Immature natural killer cell (primary cell): ENCODE measurements around the gene LRP3. TPM values are rescaled to one million over a fixed set of nuclear protein-coding genes. Genes with fewer than 3 reads are reported as not detected.
"Not testable (repeated sequence)": the region's sequence is repeated elsewhere in the genome, so short reads cannot be mapped to it uniquely, and the experiment has no call there.

Source experiments
- DNase-seq, 3 donors: peaks; one replicate each; pipeline ENCODE4 v3.0.0; 2022; ENCODE audit warnings: mixed read lengths in 1 of 3
- H3K27ac Mint-ChIP-seq, 6 donors: one replicate each; pipeline ENCODE4 v1.8.0; 2020; ENCODE audit warnings: mixed read lengths in 6 of 6, mild to moderate bottlenecking in 5 of 6, inconsistent platforms in 4 of 6, moderate library complexity in 3 of 6
- H3K27me3 Mint-ChIP-seq, 3 donors: one replicate each; pipeline ENCODE4 v1.8.0; 2020 to 2021; ENCODE audit warnings: low read depth in 3 of 3, mild to moderate bottlenecking in 3 of 3, mixed read lengths in 3 of 3, moderate library complexity in 3 of 3, inconsistent platforms in 1 of 3
- H3K36me3 Mint-ChIP-seq, 3 donors: one replicate each; pipeline ENCODE4 v1.8.0; 2020; ENCODE audit warnings: mixed read lengths in 3 of 3, inconsistent platforms in 2 of 3, mild to moderate bottlenecking in 2 of 3
- H3K4me1 Mint-ChIP-seq, 2 donors: one replicate each; pipeline ENCODE4 v1.8.0; 2020; ENCODE audit warnings: inconsistent platforms in 2 of 2, mild to moderate bottlenecking in 2 of 2, mixed read lengths in 2 of 2, moderate library complexity in 1 of 2
- H3K4me3 Mint-ChIP-seq, 5 donors: one replicate each; pipeline ENCODE4 v1.8.0; 2020; ENCODE audit warnings: mild to moderate bottlenecking in 5 of 5, mixed read lengths in 5 of 5, inconsistent platforms in 3 of 5, moderate library complexity in 3 of 5
- H3K9me3 Mint-ChIP-seq, 6 donors: one replicate each; pipeline ENCODE4 v1.8.0; 2020; ENCODE audit warnings: mild to moderate bottlenecking in 6 of 6, mixed read lengths in 6 of 6, inconsistent platforms in 4 of 6, moderate library complexity in 3 of 6
- polyA plus RNA-seq, 3 donors: library from polyadenylated mRNA; unstranded; fragments of 300-500 nt; fragmentation: Illumina TruSeq; gene quantifications; one replicate each; pipeline ENCODE4 v1.2.3, GENCODE V29; 2021

The LRP3 gene, protein sequence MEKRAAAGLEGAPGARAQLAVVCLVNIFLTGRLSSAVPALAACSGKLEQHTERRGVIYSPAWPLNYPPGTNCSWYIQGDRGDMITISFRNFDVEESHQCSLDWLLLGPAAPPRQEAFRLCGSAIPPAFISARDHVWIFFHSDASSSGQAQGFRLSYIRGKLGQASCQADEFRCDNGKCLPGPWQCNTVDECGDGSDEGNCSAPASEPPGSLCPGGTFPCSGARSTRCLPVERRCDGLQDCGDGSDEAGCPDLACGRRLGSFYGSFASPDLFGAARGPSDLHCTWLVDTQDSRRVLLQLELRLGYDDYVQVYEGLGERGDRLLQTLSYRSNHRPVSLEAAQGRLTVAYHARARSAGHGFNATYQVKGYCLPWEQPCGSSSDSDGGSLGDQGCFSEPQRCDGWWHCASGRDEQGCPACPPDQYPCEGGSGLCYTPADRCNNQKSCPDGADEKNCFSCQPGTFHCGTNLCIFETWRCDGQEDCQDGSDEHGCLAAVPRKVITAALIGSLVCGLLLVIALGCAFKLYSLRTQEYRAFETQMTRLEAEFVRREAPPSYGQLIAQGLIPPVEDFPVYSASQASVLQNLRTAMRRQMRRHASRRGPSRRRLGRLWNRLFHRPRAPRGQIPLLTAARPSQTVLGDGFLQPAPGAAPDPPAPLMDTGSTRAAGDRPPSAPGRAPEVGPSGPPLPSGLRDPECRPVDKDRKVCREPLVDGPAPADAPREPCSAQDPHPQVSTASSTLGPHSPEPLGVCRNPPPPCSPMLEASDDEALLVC
- polyA plus RNA-seq: not detected

DNA sequence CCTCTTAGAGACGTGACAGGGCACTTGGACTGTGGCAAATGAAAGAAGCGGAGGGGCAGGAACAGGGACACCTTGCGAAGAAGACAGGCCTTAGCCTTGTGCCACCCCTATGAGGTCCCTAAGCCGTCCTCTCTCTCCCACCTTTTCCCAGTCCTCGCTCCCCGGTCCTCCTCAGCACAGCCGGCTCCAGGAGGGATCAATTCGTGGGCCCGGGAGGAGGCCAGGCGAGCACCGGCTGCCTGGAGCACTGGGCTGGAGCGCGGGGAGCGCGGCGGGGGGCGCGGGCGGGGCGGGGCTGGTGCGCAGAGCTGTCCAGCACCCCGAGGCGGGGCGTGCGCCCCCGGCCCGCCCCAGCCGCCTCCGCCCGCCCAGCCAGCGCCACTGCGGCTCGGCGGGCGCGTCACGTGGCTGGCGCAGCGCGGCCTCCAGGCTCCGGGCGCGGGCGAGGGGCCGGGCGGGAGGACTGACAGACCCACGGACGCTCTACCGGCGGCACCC, at the start of gene LRP3:
Gene LRP3 (plus strand): TSS at position 466 of the 498 bp plus-strand sequence. CDS start 456 bp downstream, outside the sequence.
- H3K27me3 Mint-ChIP-seq: peaks cover 4 to 26% (median 15%) of the 10 kb centered on the region in 3 donors
- H3K4me3 Mint-ChIP-seq: peak within 1 kb of the TSS in 4 of 5 donors; percentile 9 to 50 (median 38)
- H3K27ac Mint-ChIP-seq: no peak within 1 kb of the TSS
- DNase-seq: no peak
- peaks cover 0 to 4% of the 10 kb centered on the region in 2 donors for H3K4me1 Mint-ChIP-seq
- H3K9me3 Mint-ChIP-seq: no peaks in the 10 kb centered on the region
- no peaks in the 10 kb centered on the region for H3K36me3 Mint-ChIP-seq

DNA sequence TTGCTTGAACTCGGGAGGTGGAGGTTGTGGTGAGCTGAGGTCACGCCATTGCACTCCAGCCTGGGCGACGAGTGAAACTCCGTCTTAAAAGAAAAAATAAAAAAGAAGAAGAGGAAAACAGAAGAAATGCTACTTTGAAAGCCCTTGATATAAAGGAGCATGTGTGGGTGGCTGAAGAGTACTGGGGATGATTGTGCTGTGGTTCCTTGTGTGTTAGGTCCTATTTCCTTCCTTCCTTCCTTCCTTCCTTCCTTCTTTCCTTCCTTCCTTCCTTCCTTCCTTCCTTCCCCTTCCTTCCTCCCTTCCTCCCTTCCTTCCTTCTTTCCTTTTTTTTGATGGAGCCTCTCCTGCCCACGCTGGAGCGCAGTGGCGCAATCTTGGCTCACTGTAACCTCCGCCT, 47.9 kb upstream of the LRP3 start:
- no peaks in the 10 kb centered on the region for H3K9me3 Mint-ChIP-seq
- peaks cover 5 to 11% of the 10 kb centered on the region in 2 donors for H3K4me1 Mint-ChIP-seq

DNA sequence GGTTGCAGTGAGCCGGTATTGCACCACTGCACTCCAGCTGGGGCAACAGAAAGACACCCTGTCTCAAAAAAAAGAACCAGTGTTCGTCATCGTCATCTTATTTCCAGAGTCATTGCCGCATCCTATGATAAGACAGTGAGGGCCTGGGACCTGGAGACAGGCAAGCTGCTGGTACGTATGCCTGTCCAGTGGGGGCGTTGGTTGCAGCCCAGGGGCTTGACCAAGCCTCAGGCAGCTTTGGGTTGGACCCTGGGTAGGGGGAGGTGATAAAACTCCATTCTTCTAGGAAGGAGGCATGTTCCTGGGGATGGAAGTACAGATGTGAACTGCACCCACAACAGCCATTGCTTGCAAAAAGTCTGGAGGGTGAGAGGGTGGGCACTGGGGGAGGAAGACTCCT, 46.6 kb upstream of the LRP3 start:
- Mint-ChIP-seq H3K4me3 (no peak overlapping the region), H3K27me3 (peaks cover 0 to 5% (median 5%) of the 10 kb centered on the region in 3 donors), H3K27ac (no peak overlapping the region), H3K36me3 (no peaks in the 10 kb centered on the region), H3K4me1 (peaks cover 5 to 11% of the 10 kb centered on the region in 2 donors), H3K9me3 (no peaks in the 10 kb centered on the region)
- no peak for DNase-seq

More for the DNA sequence above, 47.9 kb upstream of the LRP3 start:
- Mint-ChIP-seq H3K27ac (no peak overlapping the region), H3K4me3 (no peak overlapping the region), H3K36me3 (no peaks in the 10 kb centered on the region), H3K27me3 (peaks cover 5 to 6% (median 5%) of the 10 kb centered on the region in 3 donors)
- no peak for DNase-seq

DNA sequence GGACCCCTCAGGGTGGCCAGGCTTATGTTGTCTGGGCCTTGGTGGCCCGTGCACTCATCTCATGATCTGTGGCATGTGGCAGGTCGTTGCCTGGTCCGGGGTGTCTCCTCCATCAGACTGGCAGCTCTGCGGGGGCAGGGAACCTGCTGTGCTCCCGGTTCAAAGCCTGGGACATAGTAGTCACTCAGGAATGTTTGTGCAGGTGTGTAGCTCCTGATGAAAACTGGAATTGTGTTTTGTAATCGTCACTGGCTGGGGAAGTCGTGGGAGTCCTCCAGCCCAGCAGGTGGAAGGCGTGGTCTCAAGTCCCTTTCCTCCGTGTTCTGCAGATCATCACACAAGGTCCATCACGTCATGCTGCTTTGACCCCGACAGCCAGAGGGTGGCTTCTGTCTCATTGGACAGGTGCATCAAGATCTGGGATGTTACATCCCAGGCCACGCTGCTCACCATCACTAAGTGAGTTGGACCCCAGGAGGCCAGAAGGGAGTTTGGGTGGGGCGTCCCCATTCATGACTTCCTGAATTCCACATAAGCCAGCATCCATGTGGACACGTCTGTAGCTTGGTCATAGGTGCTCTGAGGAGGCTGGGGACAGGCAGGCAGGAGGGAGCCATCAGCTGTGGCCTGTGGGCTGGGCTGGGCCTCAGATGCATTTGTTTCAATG, 43.1 kb upstream of the LRP3 start:
- peak overlapping the region in 1 of 6 donors; percentile 37 for H3K27ac Mint-ChIP-seq
- no peak overlapping the region for H3K4me3 Mint-ChIP-seq
- H3K9me3 Mint-ChIP-seq: no peaks in the 10 kb centered on the region
- H3K36me3 Mint-ChIP-seq: peaks cover 0 to 4% (median 0%) of the 10 kb centered on the region in 3 donors
- no peak for DNase-seq
- H3K27me3 Mint-ChIP-seq: peaks cover 0 to 2% (median 2%) of the 10 kb centered on the region in 3 donors
- H3K4me1 Mint-ChIP-seq: no peaks in the 10 kb centered on the region

DNA sequence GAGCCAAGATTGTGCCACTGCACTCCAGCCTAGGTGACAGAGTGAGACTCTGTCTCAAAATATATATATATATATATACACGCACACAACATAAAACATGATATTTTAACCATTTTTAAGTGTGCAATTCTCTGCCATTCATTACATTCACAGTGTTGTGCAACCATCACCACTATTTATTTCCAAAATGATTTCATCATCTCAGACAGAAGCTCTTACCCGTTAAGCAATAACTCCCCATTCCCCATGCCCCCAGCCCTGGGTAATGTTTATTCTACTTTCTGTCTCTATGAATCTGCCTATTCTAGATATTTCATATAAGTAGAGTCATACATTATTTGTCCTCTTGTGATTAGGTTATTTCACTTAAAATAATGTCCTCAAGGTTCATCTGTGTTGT, 42.0 kb upstream of the LRP3 start:
- no peak for DNase-seq
- Mint-ChIP-seq H3K36me3 (peaks cover 0 to 4% (median 0%) of the 10 kb centered on the region in 3 donors), H3K9me3 (no peaks in the 10 kb centered on the region), H3K27ac (no peak overlapping the region), H3K4me1 (no peaks in the 10 kb centered on the region), H3K27me3 (peaks cover 0 to 2% (median 2%) of the 10 kb centered on the region in 3 donors), H3K4me3 (no peak overlapping the region)

DNA sequence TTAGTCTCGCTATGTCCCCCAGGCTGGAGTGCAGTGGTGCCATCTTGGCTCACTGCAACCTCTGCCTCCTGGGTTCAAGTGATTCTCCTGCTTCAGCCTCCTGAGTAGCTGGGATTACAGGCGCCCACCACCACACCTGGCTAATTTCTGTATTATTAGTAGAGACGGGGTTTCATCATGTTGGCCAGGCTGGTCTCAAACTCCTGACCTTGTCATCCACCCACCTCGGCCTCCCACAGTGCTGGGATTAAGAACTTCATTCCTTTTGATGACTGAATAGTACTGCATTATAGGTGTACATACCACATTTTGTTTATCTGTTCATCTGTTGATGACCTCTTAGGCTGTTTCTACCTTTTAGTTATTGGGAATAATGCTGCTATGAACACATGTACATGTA, 41.5 kb upstream of the LRP3 start:
- not testable (repeated sequence) for H3K27me3 Mint-ChIP-seq, H3K4me1 Mint-ChIP-seq, H3K36me3 Mint-ChIP-seq, DNase-seq, H3K27ac Mint-ChIP-seq, H3K4me3 Mint-ChIP-seq, H3K9me3 Mint-ChIP-seq

DNA sequence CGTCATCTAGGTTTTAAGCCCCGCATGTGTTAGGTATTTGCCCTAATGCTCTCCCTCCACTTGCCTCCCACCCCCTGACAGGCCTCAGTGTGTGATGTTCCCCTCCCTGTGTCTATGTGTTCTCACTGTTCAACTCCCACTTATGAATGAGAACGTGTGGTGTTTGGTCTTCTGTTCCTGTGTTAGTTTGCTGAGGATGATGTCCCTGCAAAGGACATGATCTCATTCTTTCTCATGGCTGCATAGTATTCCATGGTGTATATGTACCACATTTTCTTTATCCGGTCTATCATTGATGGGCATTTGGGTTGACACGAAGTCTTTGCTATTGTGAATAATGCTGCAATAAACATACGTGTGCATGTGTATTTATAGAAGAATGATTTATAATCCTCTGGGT, 39.8 kb upstream of the LRP3 start:
- H3K27me3 Mint-ChIP-seq, H3K36me3 Mint-ChIP-seq, H3K4me3 Mint-ChIP-seq, DNase-seq, H3K27ac Mint-ChIP-seq, H3K9me3 Mint-ChIP-seq: not testable (repeated sequence)
- H3K4me1 Mint-ChIP-seq: peaks cover 13 to 17% of the 10 kb centered on the region in 2 donors

DNA sequence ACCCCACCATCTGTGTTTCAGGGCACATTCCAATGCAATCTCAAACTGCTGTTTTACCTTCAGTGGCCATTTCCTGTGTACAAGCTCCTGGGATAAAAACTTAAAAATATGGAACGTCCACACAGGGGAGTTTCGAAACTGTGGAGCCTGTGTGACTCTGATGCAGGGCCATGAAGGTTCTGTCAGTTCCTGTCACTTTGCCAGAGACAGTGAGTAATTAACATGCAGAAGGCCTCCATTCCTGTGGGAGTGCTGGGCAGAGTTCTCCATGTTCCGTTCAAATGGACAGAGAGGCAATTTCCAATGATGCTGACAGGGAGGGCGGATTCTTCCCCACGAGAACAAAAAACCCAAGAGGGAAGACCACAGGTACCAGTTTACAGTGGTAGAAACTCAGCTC, 37.8 kb upstream of the LRP3 start:
- Mint-ChIP-seq H3K27ac (no peak overlapping the region), H3K27me3 (peaks cover 0 to 6% (median 2%) of the 10 kb centered on the region in 3 donors), H3K36me3 (peaks cover 0 to 4% (median 0%) of the 10 kb centered on the region in 3 donors), H3K4me3 (no peak overlapping the region), H3K9me3 (no peaks in the 10 kb centered on the region), H3K4me1 (peaks cover 32 to 37% of the 10 kb centered on the region in 2 donors)
- DNase-seq: no peak

DNA sequence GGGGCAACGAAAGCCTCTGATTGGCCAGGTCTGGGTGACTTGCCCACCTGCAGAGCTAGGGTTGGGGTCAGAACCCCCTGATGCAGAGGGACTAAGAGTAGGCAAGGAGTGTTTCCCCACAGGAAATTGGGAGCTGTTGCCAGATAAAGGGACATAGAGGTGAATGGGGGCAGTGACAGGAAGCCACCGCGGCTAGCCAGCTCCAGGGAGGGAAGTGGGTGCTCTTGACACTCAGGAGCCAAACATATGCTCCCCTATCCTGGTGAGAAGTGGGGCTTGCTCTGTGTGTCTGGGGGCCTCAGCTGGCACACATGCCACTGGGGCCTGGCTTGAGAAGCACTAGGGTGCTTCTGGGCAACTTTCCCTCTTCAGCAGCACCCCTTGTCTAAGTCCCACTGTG, 36.2 kb upstream of the LRP3 start:
- Mint-ChIP-seq H3K27me3 (peaks cover 0 to 6% (median 2%) of the 10 kb centered on the region in 3 donors), H3K4me1 (peaks cover 37 to 46% of the 10 kb centered on the region in 2 donors), H3K4me3 (peak overlapping the region; percentile 4 to 46 (median 41)), H3K9me3 (no peaks in the 10 kb centered on the region), H3K36me3 (peaks cover 0 to 4% (median 0%) of the 10 kb centered on the region in 3 donors), H3K27ac (peak overlapping the region in 5 of 6 donors; percentile 13 to 84 (median 76))
- no peak for DNase-seq

DNA sequence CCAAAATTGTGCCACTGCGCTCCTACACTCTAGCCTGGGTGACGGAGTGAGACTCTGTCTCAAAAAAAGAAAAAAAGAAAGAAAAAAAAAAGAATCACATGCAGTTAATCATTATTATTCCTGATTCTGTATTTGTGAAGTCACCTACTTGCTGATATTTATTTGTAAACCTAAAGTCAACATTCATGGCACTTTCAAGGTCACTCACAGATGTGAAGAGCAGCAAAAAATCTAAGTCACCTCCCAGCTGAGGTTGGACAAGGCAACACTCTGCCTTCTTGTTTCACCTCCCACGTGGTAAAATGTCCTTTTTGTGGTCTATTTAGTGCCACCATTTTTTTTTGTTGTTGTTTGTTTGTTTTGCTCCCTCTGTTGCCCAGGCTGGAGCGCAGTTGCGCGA, 35.8 kb upstream of the LRP3 start:
- no peak for DNase-seq
- H3K36me3 Mint-ChIP-seq: peaks cover 0 to 4% (median 0%) of the 10 kb centered on the region in 3 donors
- peaks cover 37 to 46% of the 10 kb centered on the region in 2 donors for H3K4me1 Mint-ChIP-seq
- H3K9me3 Mint-ChIP-seq: no peaks in the 10 kb centered on the region
- H3K27ac Mint-ChIP-seq: peak overlapping the region in 5 of 6 donors; percentile 13 to 84 (median 74)
- H3K4me3 Mint-ChIP-seq: peak overlapping the region in 4 of 5 donors; percentile 20 to 46 (median 42)
- H3K27me3 Mint-ChIP-seq: peaks cover 0 to 6% (median 2%) of the 10 kb centered on the region in 3 donors

DNA sequence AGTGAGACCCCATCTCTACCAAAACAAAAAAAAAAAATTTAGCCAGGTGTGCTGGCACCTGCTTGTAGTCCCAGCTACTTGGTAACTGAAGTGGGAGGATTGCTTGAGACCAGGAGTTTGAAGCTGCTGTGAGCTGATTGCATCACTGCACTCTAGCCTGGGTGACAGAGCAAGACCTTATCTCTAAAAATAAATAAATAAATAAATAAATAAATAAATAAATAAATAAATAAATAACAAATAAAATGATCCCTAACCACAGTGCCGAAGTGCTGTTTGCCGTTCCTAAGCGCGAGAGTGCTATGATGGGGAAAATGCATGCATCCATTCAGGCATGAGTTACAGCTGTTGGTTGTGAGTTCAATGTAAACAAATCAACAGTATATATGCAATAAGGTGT, 35.0 kb upstream of the LRP3 start:
- peak overlapping the region; percentile 24 to 81 (median 66) for H3K27ac Mint-ChIP-seq
- H3K27me3 Mint-ChIP-seq: peaks cover 0 to 6% (median 2%) of the 10 kb centered on the region in 3 donors
- peaks cover 39 to 46% of the 10 kb centered on the region in 2 donors for H3K4me1 Mint-ChIP-seq
- H3K4me3 Mint-ChIP-seq: peak overlapping the region in 1 of 5 donors; percentile 58
- peaks cover 0 to 4% (median 0%) of the 10 kb centered on the region in 3 donors for H3K36me3 Mint-ChIP-seq
- DNase-seq: no peak
- no peaks in the 10 kb centered on the region for H3K9me3 Mint-ChIP-seq

DNA sequence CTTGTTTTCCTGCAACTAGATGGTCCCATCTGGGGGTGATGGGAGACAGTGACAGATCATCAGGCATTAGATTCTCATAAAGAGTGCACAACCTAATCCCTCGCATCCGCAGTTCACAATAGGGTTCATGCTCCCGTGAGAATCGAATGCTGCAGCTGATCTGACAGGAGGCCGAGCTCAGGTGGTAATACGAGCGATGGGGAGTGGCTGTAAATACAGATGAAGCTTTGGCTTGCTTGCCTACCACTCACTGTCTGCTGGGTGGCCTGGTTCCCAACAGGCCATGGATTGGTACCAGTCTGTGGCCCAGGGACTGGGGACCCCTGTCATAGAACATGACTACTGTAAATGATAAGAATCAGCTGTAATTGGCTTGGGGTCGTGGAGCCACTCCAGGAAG, 34.2 kb upstream of the LRP3 start:
- DNase-seq: no peak
- H3K4me1 Mint-ChIP-seq: peaks cover 39 to 46% of the 10 kb centered on the region in 2 donors
- H3K27me3 Mint-ChIP-seq: peaks cover 0 to 4% (median 2%) of the 10 kb centered on the region in 3 donors
- H3K36me3 Mint-ChIP-seq: peaks cover 0 to 4% (median 0%) of the 10 kb centered on the region in 3 donors
- H3K9me3 Mint-ChIP-seq: no peaks in the 10 kb centered on the region
- peak overlapping the region; percentile 73 to 76 (median 75) for H3K4me3 Mint-ChIP-seq
- peak overlapping the region; percentile 81 to 97 (median 92) for H3K27ac Mint-ChIP-seq

DNA sequence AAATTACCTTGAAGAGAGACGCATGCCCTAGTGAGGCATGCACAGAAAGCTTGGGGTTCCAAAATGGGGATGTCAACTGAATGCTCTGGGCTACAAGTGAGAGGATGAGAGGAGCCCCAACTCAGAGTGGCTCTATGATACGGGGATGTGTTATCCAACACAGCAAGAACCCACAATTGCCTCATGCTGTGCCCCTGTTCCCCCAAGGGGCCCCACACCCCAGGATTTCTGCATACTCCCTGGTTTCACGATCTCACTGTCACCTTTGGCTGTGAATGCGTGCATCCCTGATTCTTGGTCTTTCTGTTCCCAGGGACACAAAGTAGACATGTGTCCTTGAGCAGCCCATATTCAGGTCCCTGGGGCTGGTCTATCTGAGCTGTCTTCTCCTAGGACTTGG, 32.9 kb upstream of the LRP3 start:
- H3K4me1 Mint-ChIP-seq: peaks cover 39 to 46% of the 10 kb centered on the region in 2 donors
- no peak for DNase-seq
- H3K9me3 Mint-ChIP-seq: no peaks in the 10 kb centered on the region
- H3K36me3 Mint-ChIP-seq: no peaks in the 10 kb centered on the region
- H3K27ac Mint-ChIP-seq: peak overlapping the region; percentile 81 to 97 (median 92)
- peak overlapping the region; percentile 73 to 76 (median 75) for H3K4me3 Mint-ChIP-seq
- peaks cover 2 to 4% (median 2%) of the 10 kb centered on the region in 3 donors for H3K27me3 Mint-ChIP-seq
